Activated naive CD4-positive, alpha-beta T cell treated with anti-CD3 and anti-CD28 coated beads, Interleukin-2, amount 50 U/mL, for 16 hours (primary cell): ENCODE results near the gene NEMF.
"Not testable (repeated sequence)": the region's sequence is repeated elsewhere in the genome, so short reads cannot be mapped to it uniquely, and the experiment has no call there.

Experiments
- DNase-seq: peaks from one replicate; pipeline ENCODE4 v3.0.0-alpha.2; 2020

NEMF gene

GRCh38 chr14:49745191-49745590 is 107.4 kb downstream of the NEMF start:
- DNase-seq, result no peak

- not testable (repeated sequence) for DNase-seq
These were observed 116.9 kb downstream of the NEMF start for GRCh38 chr14:49735669-49736068.

GRCh38 chr14:49733836-49734235 is 118.8 kb downstream of the NEMF start:
- DNase-seq, result no peak

GRCh38 chr14:49732896-49733295 is 119.7 kb downstream of the NEMF start:
- DNase-seq, result no peak
